Lower lobe of right lung (tissue), 2 donors: ENCODE data around the gene FAM240A. TPM values are rescaled to one million over a fixed set of nuclear protein-coding genes. Genes with fewer than 3 reads are reported as not detected.

ENCODE experiments used
- ATAC-seq, 2 donors: fragments of 200-7000 bp; cut with Tn5 transposase; one replicate each; pipeline ENCODE4 v1.9.1; 2020 to 2022; ENCODE audit warnings: mild to moderate bottlenecking in 2 of 2, moderate library complexity in 2 of 2
- DNase-seq: peaks from one replicate; pipeline ENCODE4 v3.0.0-alpha.2; 2020
- H3K27ac ChIP-seq: fragments of 200-600 bp; one replicate; pipeline ENCODE4 v1.8.0; 2022
- H3K27me3 ChIP-seq: fragments of 200-600 bp; one replicate; pipeline ENCODE4 v1.8.0; 2022; ENCODE audit warnings: low read depth
- H3K36me3 ChIP-seq: fragments of 200-600 bp; one replicate; pipeline ENCODE4 v1.8.0; 2022; ENCODE audit warnings: mild to moderate bottlenecking
- H3K4me1 ChIP-seq: fragments of 200-600 bp; one replicate; pipeline ENCODE4 v1.8.0; 2022
- H3K4me3 ChIP-seq: fragments of 200-600 bp; one replicate; pipeline ENCODE4 v1.8.0; 2022; ENCODE audit warnings: mild to moderate bottlenecking
- H3K9me3 ChIP-seq: fragments of 200-600 bp; one replicate; pipeline ENCODE4 v1.8.0; 2022
- intact Hi-C: fragments of 100-400 bp; cut with DNase I; formaldehyde crosslinking; loops from one replicate; pipeline ENCODE4 v1.11.0; 2022
- total RNA-seq: library from RNA; stranded (reverse); fragmentation: NEBNext Ultra II Directional; extraction: Animal tissue kit (Norgen Biotek cat#: 25700); gene quantifications from one replicate; pipeline ENCODE4 v1.2.1, GENCODE V29; 2021
- TF ChIP-seq, protein P1 (sequence below): fragments of 200-600 bp; IDR thresholded peaks from one replicate; pipeline ENCODE4 v1.8.0; 2022; ENCODE audit warnings: antibody characterized with exemption, mild to moderate bottlenecking
- donor health status: DM: no; HTN: yes; CAD: no; lungs with severe emphysema.

Gene FAM240A
- total RNA-seq, 1 donor from 2014 or later = not detected

DNA sequence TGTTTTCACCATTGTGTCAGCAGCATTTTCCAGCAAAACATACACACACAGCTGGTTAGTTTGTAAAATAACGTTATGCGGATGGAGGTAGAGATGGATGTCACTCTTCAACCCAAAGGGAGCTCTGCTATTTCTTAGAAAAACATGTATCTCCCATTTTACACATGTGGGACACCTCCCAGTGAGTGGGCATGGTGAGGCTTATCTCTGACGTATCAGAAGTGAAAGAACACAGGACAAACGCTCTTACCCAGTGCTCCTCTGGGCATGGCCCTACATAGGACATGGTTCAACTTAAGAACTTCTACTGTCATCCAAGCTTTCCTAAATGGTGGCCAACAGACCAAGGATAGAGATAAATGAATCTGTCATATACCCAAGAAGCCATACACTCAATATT, 2.1 kb downstream of the FAM240A start:
- H3K9me3 ChIP-seq = no peaks in the 10 kb centered on the region
- DNase-seq (no peak), ATAC-seq (no peak)
- H3K36me3 ChIP-seq = no peaks in the 10 kb centered on the region
- peaks cover 15% of the 10 kb centered on the region for H3K27me3 ChIP-seq
- intact Hi-C loops = no loop called here
- TF ChIP-seq, protein P1, sequence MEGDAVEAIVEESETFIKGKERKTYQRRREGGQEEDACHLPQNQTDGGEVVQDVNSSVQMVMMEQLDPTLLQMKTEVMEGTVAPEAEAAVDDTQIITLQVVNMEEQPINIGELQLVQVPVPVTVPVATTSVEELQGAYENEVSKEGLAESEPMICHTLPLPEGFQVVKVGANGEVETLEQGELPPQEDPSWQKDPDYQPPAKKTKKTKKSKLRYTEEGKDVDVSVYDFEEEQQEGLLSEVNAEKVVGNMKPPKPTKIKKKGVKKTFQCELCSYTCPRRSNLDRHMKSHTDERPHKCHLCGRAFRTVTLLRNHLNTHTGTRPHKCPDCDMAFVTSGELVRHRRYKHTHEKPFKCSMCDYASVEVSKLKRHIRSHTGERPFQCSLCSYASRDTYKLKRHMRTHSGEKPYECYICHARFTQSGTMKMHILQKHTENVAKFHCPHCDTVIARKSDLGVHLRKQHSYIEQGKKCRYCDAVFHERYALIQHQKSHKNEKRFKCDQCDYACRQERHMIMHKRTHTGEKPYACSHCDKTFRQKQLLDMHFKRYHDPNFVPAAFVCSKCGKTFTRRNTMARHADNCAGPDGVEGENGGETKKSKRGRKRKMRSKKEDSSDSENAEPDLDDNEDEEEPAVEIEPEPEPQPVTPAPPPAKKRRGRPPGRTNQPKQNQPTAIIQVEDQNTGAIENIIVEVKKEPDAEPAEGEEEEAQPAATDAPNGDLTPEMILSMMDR = no peak
- no peak overlapping the region for H3K27ac ChIP-seq
- H3K4me3 ChIP-seq = no peak overlapping the region
- no peaks in the 10 kb centered on the region for H3K4me1 ChIP-seq

DNA sequence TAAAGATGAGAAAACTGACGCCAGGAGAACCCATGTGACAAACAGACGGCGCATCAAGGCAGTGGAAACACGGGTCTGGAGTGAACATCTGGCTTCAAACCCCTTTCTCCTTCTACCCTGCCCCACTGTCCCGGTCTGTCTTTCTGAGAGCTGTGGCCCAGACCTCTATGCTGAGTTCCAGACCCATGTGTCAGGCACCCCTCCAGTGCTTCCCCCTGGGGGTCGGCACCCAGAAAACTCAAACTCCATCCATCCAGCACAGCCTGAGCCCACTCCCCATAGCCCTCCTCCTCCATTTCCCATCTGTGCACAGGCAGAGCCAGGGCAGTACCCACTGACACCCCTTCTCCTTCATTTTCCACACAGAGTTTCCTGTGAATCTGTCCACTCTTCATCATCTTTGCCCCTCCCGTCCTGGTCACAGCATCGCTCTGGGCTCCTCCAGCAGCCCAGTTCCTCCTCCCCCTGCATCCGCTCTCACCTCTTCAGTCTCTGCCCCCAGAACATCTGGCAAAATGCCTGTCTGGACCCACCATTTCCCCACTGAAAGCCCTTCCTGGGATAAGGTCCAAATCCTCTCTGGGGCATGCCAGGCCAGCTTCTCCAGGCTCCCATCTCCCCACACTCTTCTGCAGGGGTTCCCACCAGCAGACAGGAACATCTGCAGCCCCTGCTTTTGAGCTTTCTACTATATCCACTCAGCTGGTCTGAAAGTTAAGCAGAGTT, 2.9 kb downstream of the FAM240A start:
- TF ChIP-seq, protein P1 = no peak
- Histone ChIP-seq H3K36me3 (no peaks in the 10 kb centered on the region), H3K4me3 (no peak overlapping the region), H3K9me3 (no peaks in the 10 kb centered on the region), H3K4me1 (no peaks in the 10 kb centered on the region), H3K27ac (no peak overlapping the region), H3K27me3 (peaks cover 15% of the 10 kb centered on the region)
- ATAC-seq (no peak), DNase-seq (no peak)
- intact Hi-C loops = no loop called here

DNA sequence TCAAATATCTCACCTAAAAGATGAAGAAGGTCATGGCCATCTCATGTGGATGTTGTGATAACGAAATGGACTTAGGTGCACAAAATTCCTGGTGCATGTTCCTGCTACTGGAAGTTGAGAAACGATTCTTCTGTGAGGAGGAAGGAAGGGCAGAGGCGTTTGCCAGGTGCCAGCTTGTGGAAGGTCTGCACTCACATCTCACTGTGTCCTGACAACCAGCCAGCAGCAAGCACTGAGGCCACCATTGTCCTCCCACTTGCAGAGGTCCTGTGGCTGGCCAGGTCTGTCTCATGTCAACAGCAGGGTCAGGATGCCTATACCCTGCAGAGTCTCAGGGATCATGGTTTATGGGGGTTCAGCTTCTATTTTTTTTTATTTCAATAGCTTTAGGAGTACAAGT, 3.7 kb downstream of the FAM240A start:
- TF ChIP-seq, protein P1 = no peak
- DNase-seq (no peak), ATAC-seq (no peak)
- H3K36me3 ChIP-seq = no peaks in the 10 kb centered on the region
- no peaks in the 10 kb centered on the region for H3K9me3 ChIP-seq
- intact Hi-C loops = no loop called here
- H3K4me3 ChIP-seq = no peak overlapping the region
- no peak overlapping the region for H3K27ac ChIP-seq
- H3K4me1 ChIP-seq = no peaks in the 10 kb centered on the region
- H3K27me3 ChIP-seq = peaks cover 15% of the 10 kb centered on the region

DNA sequence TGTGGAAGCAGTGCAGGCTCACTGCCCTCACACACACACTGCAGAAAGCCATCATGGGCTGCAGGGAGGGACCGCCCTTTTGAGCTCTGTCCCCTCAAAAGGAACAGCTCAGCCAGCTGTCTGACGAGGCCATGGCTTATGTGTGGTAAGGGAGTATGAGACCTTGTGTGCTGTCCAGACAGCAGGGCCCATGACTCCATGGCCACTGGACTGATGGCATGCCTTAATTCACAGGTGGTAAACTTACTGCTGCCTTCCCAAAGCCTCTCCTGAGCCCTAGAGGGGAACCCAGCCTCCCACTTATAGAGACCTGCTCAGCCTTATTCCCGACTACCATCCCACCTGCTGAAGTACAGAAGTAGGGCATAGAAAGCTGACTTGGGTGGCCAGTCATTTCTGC, 5.6 kb downstream of the FAM240A start:
- intact Hi-C loops = no loop called here
- Histone ChIP-seq H3K27me3 (peaks cover 15% of the 10 kb centered on the region), H3K4me3 (no peak overlapping the region), H3K36me3 (no peaks in the 10 kb centered on the region), H3K9me3 (no peaks in the 10 kb centered on the region), H3K4me1 (no peaks in the 10 kb centered on the region), H3K27ac (no peak overlapping the region)
- ATAC-seq = no peak
- no peak for DNase-seq
- TF ChIP-seq, protein P1 = no peak

DNA sequence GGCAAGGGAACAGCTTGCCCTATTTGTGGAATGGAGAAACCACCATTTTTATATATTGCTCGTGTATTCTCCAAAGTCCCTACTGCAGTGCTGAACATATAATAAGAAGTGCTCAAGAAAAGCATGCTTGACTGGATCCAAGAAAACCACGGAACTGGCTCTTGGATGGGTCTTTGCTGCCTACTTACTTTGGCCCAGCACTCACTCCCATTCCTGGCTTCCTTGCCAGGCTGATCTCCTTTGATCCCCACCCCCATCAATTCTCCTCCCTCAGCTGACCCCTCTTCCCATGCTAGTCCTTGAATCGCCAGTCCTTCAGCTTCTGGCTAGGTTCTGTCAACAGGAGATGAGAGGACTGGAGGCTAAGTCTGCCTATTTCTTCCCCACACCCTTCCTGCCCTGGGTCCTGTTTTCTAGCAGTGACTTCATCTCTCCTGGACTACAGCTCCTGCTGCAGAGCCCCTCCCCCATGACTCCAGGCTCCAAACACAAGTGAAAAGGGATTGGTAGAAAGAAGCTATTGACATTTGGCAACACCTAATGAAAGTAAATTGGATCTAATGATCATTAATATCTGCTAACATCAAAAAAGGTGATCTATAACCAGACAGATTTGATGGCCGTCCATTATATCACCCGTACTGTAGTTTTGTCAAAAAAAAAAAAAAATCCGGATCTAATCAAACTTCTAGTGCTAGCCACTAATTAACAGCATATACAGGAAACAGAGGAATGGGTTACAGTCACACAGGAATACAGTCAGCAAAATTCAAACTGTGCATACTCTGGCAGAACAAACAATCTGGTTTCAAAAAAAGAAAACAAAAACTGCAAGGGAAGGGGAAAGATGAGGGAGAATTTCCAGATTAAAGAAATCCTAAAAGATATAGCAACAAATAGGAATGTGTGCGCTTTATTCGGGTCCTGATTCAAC, 7.8 kb downstream of the FAM240A start:
- Histone ChIP-seq H3K27ac (no peak overlapping the region), H3K27me3 (peaks cover 15% of the 10 kb centered on the region), H3K4me1 (no peaks in the 10 kb centered on the region), H3K36me3 (no peaks in the 10 kb centered on the region), H3K4me3 (no peak overlapping the region), H3K9me3 (no peaks in the 10 kb centered on the region)
- ATAC-seq (no peak), DNase-seq (no peak)
- intact Hi-C loops = no loop called here
- TF ChIP-seq, protein P1 = no peak
